Body of pancreas (tissue), 4 donors: ENCODE data around the gene POM121.
"Not testable (repeated sequence)": the region's sequence is repeated elsewhere in the genome, so short reads cannot be mapped to it uniquely, and the experiment has no call there.

Source experiments
- POLR2A ChIP-seq, 3 donors: fragments of 450-650 bp; IDR thresholded peaks; one replicate each; pipeline ENCODE4 v1.6.1; 2016; ENCODE audit warnings: antibody characterized with exemption in 3 of 3, mild to moderate bottlenecking in 2 of 3
- TF ChIP-seq, protein P1 (sequence below), 7 experiments: fragments of 450-650 bp in 4 of 7; fragments of 200-600 bp in 3 of 7; sonication (generic) in 3 of 7; IDR thresholded peaks; one replicate each; pipeline ENCODE4 v1.5.1; 2016 to 2019; ENCODE audit warnings: antibody characterized with exemption in 7 of 7

GRCh38 chr7:72980382-72980781 is 55.5 kb downstream of the POM121 start:
- TF ChIP-seq POLR2A (IDR thresholded peaks at IDR 0.05) = not testable (repeated sequence)
- TF ChIP-seq, protein P1, sequence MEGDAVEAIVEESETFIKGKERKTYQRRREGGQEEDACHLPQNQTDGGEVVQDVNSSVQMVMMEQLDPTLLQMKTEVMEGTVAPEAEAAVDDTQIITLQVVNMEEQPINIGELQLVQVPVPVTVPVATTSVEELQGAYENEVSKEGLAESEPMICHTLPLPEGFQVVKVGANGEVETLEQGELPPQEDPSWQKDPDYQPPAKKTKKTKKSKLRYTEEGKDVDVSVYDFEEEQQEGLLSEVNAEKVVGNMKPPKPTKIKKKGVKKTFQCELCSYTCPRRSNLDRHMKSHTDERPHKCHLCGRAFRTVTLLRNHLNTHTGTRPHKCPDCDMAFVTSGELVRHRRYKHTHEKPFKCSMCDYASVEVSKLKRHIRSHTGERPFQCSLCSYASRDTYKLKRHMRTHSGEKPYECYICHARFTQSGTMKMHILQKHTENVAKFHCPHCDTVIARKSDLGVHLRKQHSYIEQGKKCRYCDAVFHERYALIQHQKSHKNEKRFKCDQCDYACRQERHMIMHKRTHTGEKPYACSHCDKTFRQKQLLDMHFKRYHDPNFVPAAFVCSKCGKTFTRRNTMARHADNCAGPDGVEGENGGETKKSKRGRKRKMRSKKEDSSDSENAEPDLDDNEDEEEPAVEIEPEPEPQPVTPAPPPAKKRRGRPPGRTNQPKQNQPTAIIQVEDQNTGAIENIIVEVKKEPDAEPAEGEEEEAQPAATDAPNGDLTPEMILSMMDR (IDR thresholded peaks at IDR 0.05) = not testable (repeated sequence)
